HepG2 (cell line): ENCODE data around the gene ZCRB1.
A peak's percentile ranks its signal among the peaks of the same experiment; 100 is the strongest.

Experiments used
- REL ChIP-seq: sonication (generic); formaldehyde crosslinking; conservative IDR thresholded peaks from 2 replicates; pipeline ENCODE4 v1.8.0; 2022; ENCODE audit warnings: mild to moderate bottlenecking, missing genetic modification reagents, moderate library complexity
- TAF15 ChIP-seq: fragments of 200-400 bp; formaldehyde crosslinking; IDR thresholded peaks from one replicate; pipeline ENCODE4 v1.6.1; 2018; ENCODE audit warnings: mild to moderate bottlenecking, low read depth, low read length; ENCODE audit not compliant: poor library complexity, severe bottlenecking
- ZNF549 ChIP-seq: sonication (generic); formaldehyde crosslinking; IDR thresholded peaks from 2 replicates; pipeline ENCODE4 v1.5.0; 2020; ENCODE audit warnings: missing genetic modification reagents
- ZNF550 ChIP-seq: sonication (generic); formaldehyde crosslinking; IDR thresholded peaks from 2 replicates; pipeline ENCODE4 v1.4.0; 2020; ENCODE audit warnings: mild to moderate bottlenecking, missing genetic modification reagents, borderline replicate concordance
- TF ChIP-seq, protein P1 (sequence below): IDR thresholded peaks from 2 replicates; pipeline ENCODE4 v1.6.1; 2012; ENCODE audit warnings: inconsistent platforms
- TF ChIP-seq, protein P2 (sequence below): sonication (generic); formaldehyde crosslinking; IDR thresholded peaks from 2 replicates; pipeline ENCODE4 v1.4.0; 2020; ENCODE audit warnings: mild to moderate bottlenecking, missing genetic modification reagents
- TF ChIP-seq, protein P3 (sequence below): sonication (generic); formaldehyde crosslinking; IDR thresholded peaks from 2 replicates; pipeline ENCODE4 v1.4.0; 2020; ENCODE audit warnings: missing genetic modification reagents
- TF ChIP-seq, protein P4 (sequence below): sonication (generic); formaldehyde crosslinking; IDR thresholded peaks from 2 replicates; pipeline ENCODE4 v1.5.0; 2020; ENCODE audit warnings: mild to moderate bottlenecking, missing genetic modification reagents, borderline replicate concordance
- TF ChIP-seq, protein P5 (sequence below): IDR thresholded peaks from 2 replicates; pipeline ENCODE4 v1.6.1; 2016; ENCODE audit warnings: low read depth, control low read depth
- TF ChIP-seq, protein P6 (sequence below): sonication (generic); formaldehyde crosslinking; IDR thresholded peaks from 2 replicates; pipeline ENCODE4 v1.5.0; 2020; ENCODE audit warnings: mild to moderate bottlenecking, missing genetic modification reagents, moderate library complexity

DNA sequence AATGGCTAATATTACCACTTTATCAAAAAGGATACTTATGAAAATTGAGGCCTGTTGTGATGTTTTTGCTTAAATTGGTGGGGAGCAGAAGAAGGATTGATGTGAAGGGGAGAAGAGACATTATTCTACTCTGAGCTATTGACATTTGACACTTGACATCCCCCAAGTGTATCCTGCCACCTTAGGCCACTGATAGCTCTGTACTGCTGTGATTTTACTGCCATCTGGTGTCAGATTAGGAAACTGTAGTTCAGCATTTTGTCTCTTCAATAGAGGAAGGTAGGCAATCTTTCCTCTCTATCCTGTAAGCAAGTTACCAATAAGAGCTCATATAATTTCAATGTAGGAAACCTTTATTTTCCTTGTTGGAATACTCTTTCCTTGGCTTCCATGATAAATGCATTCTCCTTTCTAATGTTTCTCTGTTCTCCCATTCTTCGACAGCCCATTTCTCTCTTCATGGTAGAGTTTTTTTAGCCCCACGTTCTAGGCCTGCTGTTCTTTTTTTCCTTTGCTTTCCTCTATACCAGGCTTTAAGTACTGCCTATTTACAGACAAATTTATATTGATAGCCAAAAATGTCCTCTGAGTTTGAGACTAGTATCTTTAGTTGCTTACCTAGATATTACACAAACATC lies 46.4 kb upstream of the ZCRB1 start:
- TF ChIP-seq, protein P1, sequence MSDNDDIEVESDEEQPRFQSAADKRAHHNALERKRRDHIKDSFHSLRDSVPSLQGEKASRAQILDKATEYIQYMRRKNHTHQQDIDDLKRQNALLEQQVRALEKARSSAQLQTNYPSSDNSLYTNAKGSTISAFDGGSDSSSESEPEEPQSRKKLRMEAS: no peak
- TF ChIP-seq, protein P2, sequence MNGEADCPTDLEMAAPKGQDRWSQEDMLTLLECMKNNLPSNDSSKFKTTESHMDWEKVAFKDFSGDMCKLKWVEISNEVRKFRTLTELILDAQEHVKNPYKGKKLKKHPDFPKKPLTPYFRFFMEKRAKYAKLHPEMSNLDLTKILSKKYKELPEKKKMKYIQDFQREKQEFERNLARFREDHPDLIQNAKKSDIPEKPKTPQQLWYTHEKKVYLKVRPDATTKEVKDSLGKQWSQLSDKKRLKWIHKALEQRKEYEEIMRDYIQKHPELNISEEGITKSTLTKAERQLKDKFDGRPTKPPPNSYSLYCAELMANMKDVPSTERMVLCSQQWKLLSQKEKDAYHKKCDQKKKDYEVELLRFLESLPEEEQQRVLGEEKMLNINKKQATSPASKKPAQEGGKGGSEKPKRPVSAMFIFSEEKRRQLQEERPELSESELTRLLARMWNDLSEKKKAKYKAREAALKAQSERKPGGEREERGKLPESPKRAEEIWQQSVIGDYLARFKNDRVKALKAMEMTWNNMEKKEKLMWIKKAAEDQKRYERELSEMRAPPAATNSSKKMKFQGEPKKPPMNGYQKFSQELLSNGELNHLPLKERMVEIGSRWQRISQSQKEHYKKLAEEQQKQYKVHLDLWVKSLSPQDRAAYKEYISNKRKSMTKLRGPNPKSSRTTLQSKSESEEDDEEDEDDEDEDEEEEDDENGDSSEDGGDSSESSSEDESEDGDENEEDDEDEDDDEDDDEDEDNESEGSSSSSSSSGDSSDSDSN (CRISPR knock-in tag): no peak
- TF ChIP-seq, protein P3, sequence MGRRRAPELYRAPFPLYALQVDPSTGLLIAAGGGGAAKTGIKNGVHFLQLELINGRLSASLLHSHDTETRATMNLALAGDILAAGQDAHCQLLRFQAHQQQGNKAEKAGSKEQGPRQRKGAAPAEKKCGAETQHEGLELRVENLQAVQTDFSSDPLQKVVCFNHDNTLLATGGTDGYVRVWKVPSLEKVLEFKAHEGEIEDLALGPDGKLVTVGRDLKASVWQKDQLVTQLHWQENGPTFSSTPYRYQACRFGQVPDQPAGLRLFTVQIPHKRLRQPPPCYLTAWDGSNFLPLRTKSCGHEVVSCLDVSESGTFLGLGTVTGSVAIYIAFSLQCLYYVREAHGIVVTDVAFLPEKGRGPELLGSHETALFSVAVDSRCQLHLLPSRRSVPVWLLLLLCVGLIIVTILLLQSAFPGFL: no peak
- TF ChIP-seq REL (CRISPR knock-in tag): no peak
- TF ChIP-seq, protein P4, sequence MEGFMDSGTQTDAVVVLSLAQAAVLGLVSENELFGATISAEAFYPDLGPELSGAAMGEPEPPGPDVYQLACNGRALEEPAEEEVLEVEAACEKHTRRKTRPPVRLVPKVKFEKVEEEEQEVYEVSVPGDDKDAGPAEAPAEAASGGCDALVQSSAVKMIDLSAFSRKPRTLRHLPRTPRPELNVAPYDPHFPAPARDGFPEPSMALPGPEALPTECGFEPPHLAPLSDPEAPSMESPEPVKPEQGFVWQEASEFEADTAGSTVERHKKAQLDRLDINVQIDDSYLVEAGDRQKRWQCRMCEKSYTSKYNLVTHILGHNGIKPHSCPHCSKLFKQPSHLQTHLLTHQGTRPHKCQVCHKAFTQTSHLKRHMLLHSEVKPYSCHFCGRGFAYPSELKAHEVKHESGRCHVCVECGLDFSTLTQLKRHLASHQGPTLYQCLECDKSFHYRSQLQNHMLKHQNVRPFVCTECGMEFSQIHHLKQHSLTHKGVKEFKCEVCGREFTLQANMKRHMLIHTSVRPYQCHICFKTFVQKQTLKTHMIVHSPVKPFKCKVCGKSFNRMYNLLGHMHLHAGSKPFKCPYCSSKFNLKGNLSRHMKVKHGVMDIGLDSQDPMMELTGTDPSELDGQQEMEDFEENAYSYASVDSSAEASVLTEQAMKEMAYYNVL (CRISPR knock-in tag): no peak
- TF ChIP-seq ZNF550 (CRISPR knock-in tag): no peak
- TF ChIP-seq, protein P5, sequence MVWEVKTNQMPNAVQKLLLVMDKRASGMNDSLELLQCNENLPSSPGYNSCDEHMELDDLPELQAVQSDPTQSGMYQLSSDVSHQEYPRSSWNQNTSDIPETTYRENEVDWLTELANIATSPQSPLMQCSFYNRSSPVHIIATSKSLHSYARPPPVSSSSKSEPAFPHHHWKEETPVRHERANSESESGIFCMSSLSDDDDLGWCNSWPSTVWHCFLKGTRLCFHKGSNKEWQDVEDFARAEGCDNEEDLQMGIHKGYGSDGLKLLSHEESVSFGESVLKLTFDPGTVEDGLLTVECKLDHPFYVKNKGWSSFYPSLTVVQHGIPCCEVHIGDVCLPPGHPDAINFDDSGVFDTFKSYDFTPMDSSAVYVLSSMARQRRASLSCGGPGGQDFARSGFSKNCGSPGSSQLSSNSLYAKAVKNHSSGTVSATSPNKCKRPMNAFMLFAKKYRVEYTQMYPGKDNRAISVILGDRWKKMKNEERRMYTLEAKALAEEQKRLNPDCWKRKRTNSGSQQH: no peak
- TF ChIP-seq, protein P6, sequence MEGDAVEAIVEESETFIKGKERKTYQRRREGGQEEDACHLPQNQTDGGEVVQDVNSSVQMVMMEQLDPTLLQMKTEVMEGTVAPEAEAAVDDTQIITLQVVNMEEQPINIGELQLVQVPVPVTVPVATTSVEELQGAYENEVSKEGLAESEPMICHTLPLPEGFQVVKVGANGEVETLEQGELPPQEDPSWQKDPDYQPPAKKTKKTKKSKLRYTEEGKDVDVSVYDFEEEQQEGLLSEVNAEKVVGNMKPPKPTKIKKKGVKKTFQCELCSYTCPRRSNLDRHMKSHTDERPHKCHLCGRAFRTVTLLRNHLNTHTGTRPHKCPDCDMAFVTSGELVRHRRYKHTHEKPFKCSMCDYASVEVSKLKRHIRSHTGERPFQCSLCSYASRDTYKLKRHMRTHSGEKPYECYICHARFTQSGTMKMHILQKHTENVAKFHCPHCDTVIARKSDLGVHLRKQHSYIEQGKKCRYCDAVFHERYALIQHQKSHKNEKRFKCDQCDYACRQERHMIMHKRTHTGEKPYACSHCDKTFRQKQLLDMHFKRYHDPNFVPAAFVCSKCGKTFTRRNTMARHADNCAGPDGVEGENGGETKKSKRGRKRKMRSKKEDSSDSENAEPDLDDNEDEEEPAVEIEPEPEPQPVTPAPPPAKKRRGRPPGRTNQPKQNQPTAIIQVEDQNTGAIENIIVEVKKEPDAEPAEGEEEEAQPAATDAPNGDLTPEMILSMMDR: peak; percentile 83
- TF ChIP-seq TAF15: no peak
- TF ChIP-seq ZNF549 (CRISPR knock-in tag): no peak
